Mesenchymal stem cell (in vitro differentiated cells and primary cell): Measurements from ENCODE around the gene CD44.

ENCODE experiments used
- DNase-seq: peaks from one replicate; pipeline ENCODE4 v3.0.0-alpha.2; 2013
- H2AFZ ChIP-seq: one replicate; pipeline ENCODE4 v1.6.1; 2013; ENCODE audit warnings: low read depth, mild to moderate bottlenecking, control low read depth, inconsistent platforms, low read length, moderate library complexity
- H2AK5ac ChIP-seq: 2 replicates; pipeline ENCODE4 v1.6.1; 2013; ENCODE audit warnings: low read length, moderate library complexity, mild to moderate bottlenecking, inconsistent platforms; ENCODE audit not compliant: severe bottlenecking
- H2BK120ac ChIP-seq: one replicate; pipeline ENCODE4 v1.6.1; 2013; ENCODE audit warnings: low read depth, mild to moderate bottlenecking, inconsistent platforms, low read length, moderate library complexity
- H2BK12ac ChIP-seq, 2 experiments: one replicate each; pipeline ENCODE4 v1.6.1; 2013; ENCODE audit warnings: inconsistent platforms in 2 of 2, low read length in 2 of 2, mild to moderate bottlenecking in 2 of 2, moderate library complexity in 2 of 2, control low read depth in 1 of 2
- H2BK15ac ChIP-seq: one replicate; pipeline ENCODE4 v1.6.1; 2013; ENCODE audit warnings: mild to moderate bottlenecking, low read depth, inconsistent platforms; ENCODE audit not compliant: poor library complexity, severe bottlenecking
- H2BK5ac ChIP-seq: 2 replicates; pipeline ENCODE4 v1.6.1; 2013; ENCODE audit warnings: low read depth, mild to moderate bottlenecking, low read length, control low read depth, inconsistent platforms; ENCODE audit not compliant: poor library complexity, severe bottlenecking
- H3K14ac ChIP-seq, 2 experiments: one replicate each; pipeline ENCODE4 v1.6.1; 2013; ENCODE audit warnings: inconsistent platforms in 2 of 2, low read length in 2 of 2, control low read depth in 1 of 2, mild to moderate bottlenecking in 1 of 2, moderate library complexity in 1 of 2
- H3K18ac ChIP-seq, 2 experiments: one replicate each; pipeline ENCODE4 v1.6.1; 2013; ENCODE audit warnings: inconsistent platforms in 2 of 2, low read length in 2 of 2, control low read depth in 1 of 2, low read depth in 1 of 2, mild to moderate bottlenecking in 1 of 2
- H3K23ac ChIP-seq, 2 experiments: one replicate each; pipeline ENCODE4 v1.6.1; 2013; ENCODE audit warnings: inconsistent platforms in 2 of 2, low read length in 2 of 2, mild to moderate bottlenecking in 2 of 2, moderate library complexity in 2 of 2, control low read depth in 1 of 2
- H3K27ac ChIP-seq: 2 replicates; pipeline ENCODE4 v1.5.1; 2013; ENCODE audit warnings: mild to moderate bottlenecking, moderate library complexity, low read length, control low read depth, inconsistent platforms; ENCODE audit not compliant: poor library complexity, severe bottlenecking
- H3K27me3 ChIP-seq, 2 experiments: 2 replicates each; pipeline versions ENCODE4 v1.6.1 to v1.7.0; 2013; ENCODE audit warnings: low read length in 2 of 2, mild to moderate bottlenecking in 2 of 2, moderate library complexity in 2 of 2, control low read depth in 1 of 2, inconsistent platforms in 1 of 2; ENCODE audit not compliant: control insufficient read depth in 1 of 2, insufficient read depth in 1 of 2
- H3K36me3 ChIP-seq, 2 experiments: 2 replicates each; pipeline versions ENCODE4 v1.6.1 to v1.7.0; 2013; ENCODE audit warnings: low read length in 2 of 2, control low read depth in 1 of 2, inconsistent platforms in 1 of 2, low read depth in 1 of 2, mild to moderate bottlenecking in 1 of 2; ENCODE audit not compliant: insufficient read depth in 2 of 2, control insufficient read depth in 1 of 2
- H3K4ac ChIP-seq, 2 experiments: one replicate each; pipeline ENCODE4 v1.6.1; 2013; ENCODE audit warnings: inconsistent platforms in 2 of 2, low read length in 2 of 2, mild to moderate bottlenecking in 2 of 2, moderate library complexity in 2 of 2, control low read depth in 1 of 2, low read depth in 1 of 2
- H3K4me1 ChIP-seq: 2 replicates; pipeline ENCODE4 v1.6.1; 2013; ENCODE audit warnings: low read depth, low read length, control low read depth; ENCODE audit not compliant: control insufficient read depth, insufficient read depth
- H3K4me2 ChIP-seq: 2 replicates; pipeline ENCODE4 v1.6.1; 2013; ENCODE audit warnings: low read length, mild to moderate bottlenecking, inconsistent platforms; ENCODE audit not compliant: poor library complexity, severe bottlenecking
- H3K4me3 ChIP-seq, 2 experiments: 2 replicates each; pipeline versions ENCODE4 v1.5.1 to v1.7.0; 2013; ENCODE audit warnings: low read length in 2 of 2, mild to moderate bottlenecking in 2 of 2, control low read depth in 1 of 2, low read depth in 1 of 2; ENCODE audit not compliant: insufficient read depth in 1 of 2
- H3K79me1 ChIP-seq: replicated peaks from 2 replicates; pipeline ENCODE4 v1.6.1; 2013; ENCODE audit warnings: mild to moderate bottlenecking, control low read depth, low read length, inconsistent platforms; ENCODE audit not compliant: poor library complexity, severe bottlenecking
- H3K9ac ChIP-seq: 2 replicates; pipeline ENCODE4 v1.7.0; 2013; ENCODE audit warnings: mild to moderate bottlenecking, low read length, moderate library complexity
- H3K9me3 ChIP-seq: 2 replicates; pipeline ENCODE4 v1.7.0; 2013; ENCODE audit warnings: mild to moderate bottlenecking, low read length; ENCODE audit not compliant: control insufficient read depth
- H4K8ac ChIP-seq: one replicate; pipeline ENCODE4 v1.6.1; 2013; ENCODE audit warnings: inconsistent platforms, mild to moderate bottlenecking, low read length, moderate library complexity
- H4K91ac ChIP-seq: one replicate; pipeline ENCODE4 v1.6.1; 2013; ENCODE audit warnings: mild to moderate bottlenecking, low read length, inconsistent platforms
- WGBS: methylation state at CpG from one replicate; pipeline ENCODE4 v1.1.7; 2013; ENCODE audit warnings: mixed read lengths; 5-methylcytosine and 5-hydroxymethylcytosine counted together

The CD44 gene

GRCh38 chr11:35247863-35248262, 108.9 kb downstream of the CD44 start:
- Histone ChIP-seq H2BK15ac (no peak overlapping the region), H3K18ac (no peak overlapping the region), H3K14ac (no peak overlapping the region), H3K4me1 (no peaks in the 10 kb centered on the region), H4K8ac (no peak overlapping the region), H2BK5ac (no peak overlapping the region), H3K79me1 (no peaks in the 10 kb centered on the region), H2BK120ac (no peak overlapping the region), H3K9me3 (peaks cover 3% of the 10 kb centered on the region), H3K27me3 (no peaks in the 10 kb centered on the region), H3K36me3 (peaks cover 0 to 9% of the 10 kb centered on the region in 2 experiments), H3K4me2 (no peak overlapping the region), H2BK12ac (no peak overlapping the region), H4K91ac (no peak overlapping the region), H3K4ac (no peak overlapping the region), H2AK5ac (no peak overlapping the region), H3K9ac (no peak overlapping the region), H3K23ac (no peak overlapping the region), H3K4me3 (no peak overlapping the region), H2AFZ (no peak overlapping the region), H3K27ac (no peak overlapping the region)
- DNase-seq, result no peak
- 69% methylated on average over 3 of the region's 3 CpGs for WGBS

- DNase-seq, result no peak
Measured at GRCh38 chr11:35248558-35249323, 109.8 kb downstream of the CD44 start.

GRCh38 chr11:35250192-35250591, 111.2 kb downstream of the CD44 start:
- no peak overlapping the region for H3K23ac ChIP-seq
- no peaks in the 10 kb centered on the region for H3K27me3 ChIP-seq
- peaks cover 0 to 14% of the 10 kb centered on the region in 2 experiments for H3K36me3 ChIP-seq
- no peak overlapping the region for H3K4me3 ChIP-seq
- H3K4me1 ChIP-seq, result no peaks in the 10 kb centered on the region
- peaks cover 3% of the 10 kb centered on the region for H3K9me3 ChIP-seq
- H3K4me2 ChIP-seq, result no peak overlapping the region
- no peak for DNase-seq
- H4K8ac ChIP-seq, result no peak overlapping the region
- H4K91ac ChIP-seq, result no peak overlapping the region
- H2AFZ ChIP-seq, result no peak overlapping the region
- no peak overlapping the region for H2BK120ac ChIP-seq
- H3K9ac ChIP-seq, result no peak overlapping the region
- no peak overlapping the region for H2BK12ac ChIP-seq
- no peak overlapping the region for H2BK15ac ChIP-seq
- H2BK5ac ChIP-seq, result no peak overlapping the region
- no peak overlapping the region for H3K14ac ChIP-seq
- no peak overlapping the region for H3K27ac ChIP-seq
- no peaks in the 10 kb centered on the region for H3K79me1 ChIP-seq
- no peak overlapping the region for H3K18ac ChIP-seq
- 98% methylated on average over 4 of the region's 4 CpGs for WGBS
- H2AK5ac ChIP-seq, result no peak overlapping the region
- H3K4ac ChIP-seq, result no peak overlapping the region

More at GRCh38 chr11:35248558-35249323, 109.8 kb downstream of the CD44 start:
- Histone ChIP-seq H3K4me2 (no peak overlapping the region), H3K4ac (no peak overlapping the region), H3K23ac (no peak overlapping the region), H3K79me1 (no peaks in the 10 kb centered on the region), H2BK120ac (no peak overlapping the region), H3K9me3 (peaks cover 3% of the 10 kb centered on the region), H4K91ac (no peak overlapping the region), H2AFZ (no peak overlapping the region), H2AK5ac (no peak overlapping the region), H3K9ac (no peak overlapping the region), H2BK12ac (no peak overlapping the region), H3K27ac (no peak overlapping the region), H3K14ac (no peak overlapping the region), H3K36me3 (peaks cover 0 to 9% of the 10 kb centered on the region in 2 experiments), H3K4me3 (no peak overlapping the region), H2BK5ac (no peak overlapping the region), H3K4me1 (no peaks in the 10 kb centered on the region), H3K18ac (no peak overlapping the region), H4K8ac (no peak overlapping the region), H2BK15ac (no peak overlapping the region), H3K27me3 (no peaks in the 10 kb centered on the region)
- 63% methylated on average over 4 of the region's 4 CpGs for WGBS

GRCh38 chr11:35250621-35251020, 111.7 kb downstream of the CD44 start:
- Histone ChIP-seq H3K9ac (no peak overlapping the region), H2AK5ac (no peak overlapping the region), H3K79me1 (no peaks in the 10 kb centered on the region), H3K27ac (no peak overlapping the region), H3K4me1 (no peaks in the 10 kb centered on the region), H4K91ac (no peak overlapping the region), H3K27me3 (no peaks in the 10 kb centered on the region), H3K4ac (no peak overlapping the region), H2BK120ac (no peak overlapping the region), H2BK5ac (no peak overlapping the region), H2BK15ac (no peak overlapping the region), H3K4me3 (no peak overlapping the region), H3K9me3 (peaks cover 3% of the 10 kb centered on the region), H3K36me3 (peaks cover 0 to 18% of the 10 kb centered on the region in 2 experiments), H4K8ac (no peak overlapping the region), H2AFZ (no peak overlapping the region), H3K4me2 (no peak overlapping the region), H3K18ac (no peak overlapping the region), H2BK12ac (no peak overlapping the region), H3K14ac (no peak overlapping the region), H3K23ac (no peak overlapping the region)
- no peak for DNase-seq
